ENCODE data around the gene EGR4. TPM values are rescaled to one million over a fixed set of nuclear protein-coding genes. Genes with fewer than 3 reads are reported as not detected.

EGR4 gene
- polyA plus RNA-seq, 4 donors = not detected

- DNase-seq (ENCODE audit: low read depth in 4 of 4, low spot score in 2 of 4) = peak in 3 of 4 donors; percentile 59 to 76 (median 65)
Measured at GRCh38 chr2:73291093-73291460, 2.3 kb downstream of the EGR4 start.

- DNase-seq (ENCODE audit: low read depth in 4 of 4, low spot score in 2 of 4) = no peak
Measured at GRCh38 chr2:73290049-73290839, 3.1 kb downstream of the EGR4 start.

- DNase-seq (ENCODE audit: low read depth in 4 of 4, low spot score in 2 of 4) = no peak
Measured at GRCh38 chr2:73289304-73289703, 4.0 kb downstream of the EGR4 start.

- no peak for DNase-seq (ENCODE audit: low read depth in 4 of 4, low spot score in 2 of 4)
Measured at GRCh38 chr2:73286134-73286655, 7.2 kb downstream of the EGR4 start.

GRCh38 chr2:73285159-73285739, 8.1 kb downstream of the EGR4 start:
- no peak for DNase-seq (ENCODE audit: low read depth in 4 of 4, low spot score in 2 of 4)

GRCh38 chr2:73284296-73285158, 8.8 kb downstream of the EGR4 start, which contains the start of gene FBXO41:
FBXO41 (minus strand) TSS chr2:73284478; CDS start chr2:73269630, 14,848 bp downstream.
- no peak for DNase-seq (ENCODE audit: low read depth in 4 of 4, low spot score in 2 of 4)

GRCh38 chr2:73283545-73284295, 9.6 kb downstream of the EGR4 start:
- no peak for DNase-seq (ENCODE audit: low read depth in 4 of 4, low spot score in 2 of 4)

- no peak for DNase-seq (ENCODE audit: low read depth in 4 of 4, low spot score in 2 of 4)
Measured at GRCh38 chr2:73282924-73283544, 10.3 kb downstream of the EGR4 start.

- no peak for DNase-seq (ENCODE audit: low read depth in 4 of 4, low spot score in 2 of 4)
Measured at GRCh38 chr2:73281244-73281643, 12.1 kb downstream of the EGR4 start.

GRCh38 chr2:73279852-73280251, 13.5 kb downstream of the EGR4 start:
- DNase-seq (ENCODE audit: low read depth in 4 of 4, low spot score in 2 of 4) = no peak

GRCh38 chr2:73272270-73272669, 21.1 kb downstream of the EGR4 start:
- DNase-seq (ENCODE audit: low read depth in 4 of 4, low spot score in 2 of 4) = no peak

- no peak for DNase-seq (ENCODE audit: low read depth in 4 of 4, low spot score in 2 of 4)
Measured at GRCh38 chr2:73269686-73270465, 23.5 kb downstream of the EGR4 start.

- DNase-seq (ENCODE audit: low read depth in 4 of 4, low spot score in 2 of 4) = no peak
Measured at GRCh38 chr2:73268830-73269685, 24.3 kb downstream of the EGR4 start.

GRCh38 chr2:73268366-73268829, 24.9 kb downstream of the EGR4 start:
- DNase-seq (ENCODE audit: low read depth in 4 of 4, low spot score in 2 of 4) = no peak

GRCh38 chr2:73267008-73267407, 26.3 kb downstream of the EGR4 start:
- DNase-seq (ENCODE audit: low read depth in 4 of 4, low spot score in 2 of 4) = no peak

- no peak for DNase-seq (ENCODE audit: low read depth in 4 of 4, low spot score in 2 of 4)
Measured at GRCh38 chr2:73266061-73266901, 27.1 kb downstream of the EGR4 start.

All from left renal cortex interstitium (tissue), 4 donors.